ENCODE measurements around the gene DEPDC1.

Gene DEPDC1

GRCh38 chr1:68473060-68473459 is 23.8 kb downstream of the DEPDC1 start:
- no peak for DNase-seq (ENCODE audit: low read depth, low spot score)

DNA sequence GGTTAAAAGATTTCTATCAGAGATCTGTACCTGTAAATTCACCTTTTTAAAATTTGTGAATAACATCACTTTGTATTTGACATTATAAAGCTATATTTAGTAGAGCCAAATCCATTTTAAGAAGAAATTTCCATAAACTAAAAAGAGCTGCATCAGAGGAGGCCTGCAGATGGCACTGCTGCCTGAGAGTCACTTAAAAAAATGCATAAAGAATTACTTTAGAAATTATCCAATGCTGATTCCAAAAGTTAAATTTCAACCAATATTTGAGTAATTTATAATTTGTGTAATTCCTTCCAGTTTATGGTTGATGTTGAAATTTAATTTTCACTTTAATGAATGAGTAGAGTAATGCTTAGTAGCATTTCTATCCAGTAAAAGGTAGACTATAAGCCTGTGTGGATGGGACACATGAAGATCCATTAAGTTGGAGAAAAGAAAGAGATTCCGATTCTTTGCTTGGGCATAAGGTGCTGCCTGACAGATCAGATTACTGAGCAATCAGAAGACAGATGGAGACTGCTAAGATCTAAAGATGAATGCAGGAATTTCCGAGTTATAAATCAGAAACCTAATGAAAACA is 26.4 kb downstream of the DEPDC1 start:
- DNase-seq (ENCODE audit: low read depth, low spot score): no peak

- DNase-seq (ENCODE audit: low read depth, low spot score): no peak
Observed at GRCh38 chr1:68464891-68465290, 32.0 kb downstream of the DEPDC1 start.

GRCh38 chr1:68460935-68461334 is 35.9 kb downstream of the DEPDC1 start:
- no peak for DNase-seq (ENCODE audit: low read depth, low spot score)

- DNase-seq (ENCODE audit: low read depth, low spot score): no peak
Observed at GRCh38 chr1:68459796-68460195, 37.1 kb downstream of the DEPDC1 start.

- DNase-seq (ENCODE audit: low read depth, low spot score): no peak
Observed at GRCh38 chr1:68459091-68459490, 37.8 kb downstream of the DEPDC1 start.

GRCh38 chr1:68456202-68456601 is 40.7 kb downstream of the DEPDC1 start:
- no peak for DNase-seq (ENCODE audit: low read depth, low spot score)

DNA sequence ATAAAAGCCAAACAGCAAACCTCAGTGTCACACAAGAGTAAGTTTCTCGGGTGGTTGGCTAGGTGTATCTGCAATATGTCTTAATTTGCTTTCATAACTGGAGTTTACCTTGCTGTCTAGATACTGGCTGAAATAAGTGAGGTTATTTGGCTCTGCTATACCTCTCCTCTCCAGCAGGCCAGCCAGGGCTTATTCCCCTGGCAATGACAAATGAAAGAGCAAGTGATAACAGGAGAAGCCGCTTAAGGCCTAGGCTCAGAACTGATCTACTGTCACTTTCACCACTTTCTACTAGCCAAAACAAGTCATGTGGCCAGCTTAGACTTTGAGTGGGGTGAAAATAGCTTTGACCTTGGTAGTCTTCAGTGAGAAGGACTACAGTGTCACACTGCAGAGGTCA is 42.3 kb downstream of the DEPDC1 start:
- no peak for DNase-seq (ENCODE audit: low read depth, low spot score)

- DNase-seq (ENCODE audit: low read depth, low spot score): no peak
Observed at GRCh38 chr1:68453060-68453670, 43.7 kb downstream of the DEPDC1 start.

- no peak for DNase-seq (ENCODE audit: low read depth, low spot score)
Observed at GRCh38 chr1:68449901-68450300, 47.0 kb downstream of the DEPDC1 start, which contains the start of gene RPE65. Gene RPE65 (minus strand): TSS chr1:68449954. CDS start chr1:68449905, 49 bp downstream.

DNA sequence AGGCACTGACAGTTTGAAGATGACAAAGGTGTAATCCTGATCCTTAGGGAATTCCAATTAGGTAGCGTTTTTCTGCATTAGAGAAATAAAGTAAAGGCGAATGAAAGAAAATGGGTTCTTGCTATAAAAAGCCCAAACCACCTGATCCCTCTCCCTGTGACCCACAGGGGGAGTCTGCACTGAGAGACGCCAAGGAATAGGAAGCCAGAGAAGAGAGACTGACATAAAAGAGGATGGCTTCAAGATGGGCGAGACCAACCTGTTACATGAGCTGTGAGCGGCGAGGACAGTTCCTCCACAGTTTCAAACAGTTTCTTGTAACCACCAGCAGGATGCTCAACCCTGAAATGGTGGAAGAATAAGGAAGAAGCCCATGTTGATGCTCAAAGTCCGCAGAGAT is 48.5 kb downstream of the DEPDC1 start:
- DNase-seq (ENCODE audit: low read depth, low spot score): no peak

- no peak for DNase-seq (ENCODE audit: low read depth, low spot score)
Observed at GRCh38 chr1:68445709-68446108, 51.2 kb downstream of the DEPDC1 start.

- peak; percentile 33 for DNase-seq (ENCODE audit: low read depth, low spot score)
Observed at GRCh38 chr1:68442822-68443556, 53.9 kb downstream of the DEPDC1 start.

GRCh38 chr1:68442006-68442405 is 54.9 kb downstream of the DEPDC1 start:
- no peak for DNase-seq (ENCODE audit: low read depth, low spot score)

DNA sequence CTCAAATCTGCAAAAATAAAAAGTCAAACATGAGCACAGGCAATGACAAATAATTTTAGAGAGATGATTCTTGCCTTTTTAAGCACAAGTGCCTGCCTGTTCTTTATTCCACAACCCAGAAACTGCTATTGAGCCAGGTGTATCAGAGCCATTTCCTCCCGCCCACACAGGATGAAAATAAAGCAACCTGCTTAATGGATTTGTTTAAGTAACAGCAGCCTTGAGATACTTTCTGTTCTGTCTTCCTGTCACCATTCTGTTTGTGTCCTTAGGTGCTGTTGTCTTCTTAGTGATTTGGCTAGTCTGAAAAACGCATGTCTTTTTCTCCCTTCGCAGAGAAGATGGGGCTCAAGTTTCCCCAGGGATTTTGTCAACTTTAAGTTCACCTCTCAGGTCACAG is 58.6 kb downstream of the DEPDC1 start:
- no peak for DNase-seq (ENCODE audit: low read depth, low spot score)

GRCh38 chr1:68433395-68433794 is 63.5 kb downstream of the DEPDC1 start:
- DNase-seq (ENCODE audit: low read depth, low spot score): no peak

GRCh38 chr1:68431076-68431475 is 65.8 kb downstream of the DEPDC1 start:
- no peak for DNase-seq (ENCODE audit: low read depth, low spot score)

DNA sequence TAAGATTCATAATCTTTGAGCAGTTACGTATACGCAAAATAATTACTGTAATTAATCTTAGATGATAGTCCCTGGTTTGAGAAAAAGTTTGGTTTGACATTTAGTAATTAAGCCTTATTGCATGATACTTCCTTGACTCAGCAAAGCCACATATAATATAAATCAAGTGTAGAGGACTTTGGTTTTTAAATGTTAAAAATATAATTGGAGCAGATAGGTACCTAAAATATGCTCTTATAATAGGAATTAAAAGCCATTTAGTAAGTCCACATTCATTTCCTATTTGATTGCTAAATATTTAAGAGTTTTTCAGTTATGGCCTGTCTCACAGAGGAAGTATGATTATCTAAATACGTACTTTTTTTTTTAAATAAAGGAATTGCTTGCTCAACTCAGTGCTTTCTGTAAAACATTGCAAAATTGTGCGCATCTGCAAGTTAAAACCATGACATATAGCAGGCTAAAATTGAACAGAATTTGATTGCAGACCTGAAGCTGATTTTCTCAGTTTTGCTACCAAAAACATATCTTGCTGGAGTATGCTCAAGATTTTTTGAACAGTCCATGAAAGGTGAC is 67.6 kb downstream of the DEPDC1 start:
- DNase-seq (ENCODE audit: low read depth, low spot score): no peak

GRCh38 chr1:68426594-68426993 is 70.3 kb downstream of the DEPDC1 start:
- no peak for DNase-seq (ENCODE audit: low read depth, low spot score)

Data from iPS DF 19.7 (cell line).